Smooth muscle cell (in vitro differentiated cells): ENCODE measurements around the gene THOC7. TPM values are rescaled to one million over a fixed set of nuclear protein-coding genes. Genes with fewer than 3 reads are reported as not detected.

ENCODE experiments used
- DNase-seq: peaks from one replicate; lab custom pipeline; 2025; ENCODE audit not compliant: unreplicated experiment; lab: John Stamatoyannopoulos, UW
- H2AFZ ChIP-seq: fragments of 200-600 bp; sonication (generic); 2 replicates; pipeline ENCODE4 v1.6.0; 2016; ENCODE audit warnings: antibody characterized with exemption, low read depth, mild to moderate bottlenecking
- H3F3A ChIP-seq: fragments of 200-600 bp; sonication (generic); 2 replicates; pipeline ENCODE4 v1.6.0; 2017; ENCODE audit warnings: antibody characterized with exemption, low read depth
- H3K27ac ChIP-seq: fragments of 200-600 bp; sonication (generic); 2 replicates; pipeline ENCODE4 v1.5.1; 2016; ENCODE audit warnings: low read depth, mild to moderate bottlenecking
- H3K27me3 ChIP-seq: fragments of 200-600 bp; sonication (generic); 2 replicates; pipeline ENCODE4 v1.6.1; 2016; ENCODE audit warnings: low read depth, mild to moderate bottlenecking
- H3K36me3 ChIP-seq: fragments of 200-600 bp; sonication (generic); 2 replicates; pipeline ENCODE4 v1.5.1; 2016; ENCODE audit warnings: low read depth
- H3K4me1 ChIP-seq: fragments of 200-600 bp; sonication (generic); 2 replicates; pipeline ENCODE4 v1.5.1; 2016; ENCODE audit warnings: low read depth
- H3K4me2 ChIP-seq: fragments of 200-600 bp; sonication (generic); 2 replicates; pipeline ENCODE4 v1.6.0; 2016; ENCODE audit warnings: mild to moderate bottlenecking
- H3K4me3 ChIP-seq: fragments of 200-600 bp; sonication (generic); 2 replicates; pipeline ENCODE4 v1.5.1; 2016; ENCODE audit warnings: mild to moderate bottlenecking
- H3K79me2 ChIP-seq: fragments of 200-600 bp; sonication (generic); 2 replicates; pipeline ENCODE4 v1.6.0; 2016; ENCODE audit warnings: low read depth, mild to moderate bottlenecking
- H3K9ac ChIP-seq: fragments of 200-600 bp; sonication (generic); 2 replicates; pipeline ENCODE4 v1.6.0; 2016; ENCODE audit warnings: low read depth
- H3K9me3 ChIP-seq: fragments of 200-600 bp; sonication (generic); replicated peaks from 2 replicates; pipeline ENCODE4 v1.5.1; 2016; ENCODE audit warnings: low read depth
- H4K20me1 ChIP-seq: fragments of 200-600 bp; sonication (generic); 2 replicates; pipeline ENCODE4 v1.6.0; 2016; ENCODE audit warnings: low read depth
- WGBS: methylation state at CpG from one replicate; pipeline ENCODE4 v1.1.7; 2016; ENCODE audit warnings: low lambda C conversion rate; 5-methylcytosine and 5-hydroxymethylcytosine counted together
- polyA plus RNA-seq: library from polyadenylated mRNA; unstranded; fragments of >200 nt; fragmentation: Nextera tagmentation; extraction: Ambion mirVana; gene quantifications from 2 replicates; pipeline ENCODE4 v1.2.1, GENCODE V29; 2016
- total RNA-seq: library from RNA; depleted of rRNA; stranded (reverse); fragments of >200 nt; gene quantifications from 2 replicates; pipeline ENCODE4 v1.2.3, GENCODE V29; 2014
- TF ChIP-seq, protein P1 (sequence below): fragments of 200-600 bp; sonication (generic); IDR thresholded peaks from 2 replicates; pipeline ENCODE4 v1.5.1; 2017; ENCODE audit warnings: borderline replicate concordance, mild to moderate bottlenecking, antibody characterized with exemption; ENCODE audit not compliant: insufficient read depth, poor library complexity, severe bottlenecking

THOC7 gene
- total and polyA plus RNA-seq, 2 experiments from 2014 or later = 57.3 to 59.9 TPM

DNA sequence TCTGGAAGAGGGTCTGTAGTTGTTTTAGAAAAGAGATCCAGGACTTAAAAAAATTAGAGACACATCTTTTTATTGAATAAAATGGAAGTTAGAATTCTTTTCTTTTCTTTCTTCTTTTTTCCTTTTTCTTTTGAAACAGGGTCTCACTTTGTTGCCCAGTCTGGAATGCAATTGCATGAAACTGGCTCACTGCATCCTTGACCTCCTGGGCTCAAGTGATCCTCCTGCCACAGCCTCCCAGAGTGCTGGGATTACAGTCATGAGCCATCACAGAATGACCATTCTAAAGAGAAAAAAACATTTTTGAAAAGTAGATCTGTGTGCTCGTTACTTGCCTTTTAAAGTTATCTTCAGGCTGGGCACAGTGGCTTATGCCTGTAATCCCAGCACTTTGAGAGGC is 3.6 kb upstream of the THOC7 start:
- peaks cover 30% of the 10 kb centered on the region for H4K20me1 ChIP-seq
- H3K9ac ChIP-seq = no peak overlapping the region
- no peaks in the 10 kb centered on the region for H3K36me3 ChIP-seq
- no peak for DNase-seq
- H3K4me1 ChIP-seq = peaks cover 6% of the 10 kb centered on the region
- no peak overlapping the region for H3K27ac ChIP-seq
- TF ChIP-seq, protein P1, sequence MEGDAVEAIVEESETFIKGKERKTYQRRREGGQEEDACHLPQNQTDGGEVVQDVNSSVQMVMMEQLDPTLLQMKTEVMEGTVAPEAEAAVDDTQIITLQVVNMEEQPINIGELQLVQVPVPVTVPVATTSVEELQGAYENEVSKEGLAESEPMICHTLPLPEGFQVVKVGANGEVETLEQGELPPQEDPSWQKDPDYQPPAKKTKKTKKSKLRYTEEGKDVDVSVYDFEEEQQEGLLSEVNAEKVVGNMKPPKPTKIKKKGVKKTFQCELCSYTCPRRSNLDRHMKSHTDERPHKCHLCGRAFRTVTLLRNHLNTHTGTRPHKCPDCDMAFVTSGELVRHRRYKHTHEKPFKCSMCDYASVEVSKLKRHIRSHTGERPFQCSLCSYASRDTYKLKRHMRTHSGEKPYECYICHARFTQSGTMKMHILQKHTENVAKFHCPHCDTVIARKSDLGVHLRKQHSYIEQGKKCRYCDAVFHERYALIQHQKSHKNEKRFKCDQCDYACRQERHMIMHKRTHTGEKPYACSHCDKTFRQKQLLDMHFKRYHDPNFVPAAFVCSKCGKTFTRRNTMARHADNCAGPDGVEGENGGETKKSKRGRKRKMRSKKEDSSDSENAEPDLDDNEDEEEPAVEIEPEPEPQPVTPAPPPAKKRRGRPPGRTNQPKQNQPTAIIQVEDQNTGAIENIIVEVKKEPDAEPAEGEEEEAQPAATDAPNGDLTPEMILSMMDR = no peak
- no peaks in the 10 kb centered on the region for H3F3A ChIP-seq
- no peak overlapping the region for H2AFZ ChIP-seq
- H3K4me3 ChIP-seq = no peak overlapping the region
- WGBS = 86% methylated on average over 1 of the region's 1 CpG
- peaks cover 56% of the 10 kb centered on the region for H3K79me2 ChIP-seq
- no peaks in the 10 kb centered on the region for H3K27me3 ChIP-seq
- H3K9me3 ChIP-seq = no peaks in the 10 kb centered on the region
- no peak overlapping the region for H3K4me2 ChIP-seq

DNA sequence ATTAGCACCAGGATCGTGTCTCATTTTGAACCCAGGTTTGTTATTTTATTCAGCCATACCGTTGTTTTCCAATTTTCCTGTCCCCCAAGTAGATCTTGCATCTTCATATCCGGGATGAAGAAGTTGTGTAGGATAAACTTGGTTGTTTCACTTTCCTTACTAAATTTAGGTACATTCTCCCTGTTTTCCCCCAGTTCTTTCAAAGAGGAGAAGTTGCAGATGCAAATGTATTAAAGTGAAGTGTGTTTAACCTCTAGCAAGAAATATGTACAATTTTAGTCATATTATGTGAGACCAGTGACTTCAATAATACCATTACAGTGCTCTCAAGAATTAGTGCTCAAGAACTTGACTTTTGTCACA is 1.3 kb upstream of the THOC7 start:
- peak overlapping the region; percentile 80 for H3K9ac ChIP-seq
- TF ChIP-seq, protein P1 = no peak
- H3K4me2 ChIP-seq = peak overlapping the region; percentile 94
- no peaks in the 10 kb centered on the region for H3K9me3 ChIP-seq
- no peaks in the 10 kb centered on the region for H3K27me3 ChIP-seq
- H3K27ac ChIP-seq = no peak overlapping the region
- no peaks in the 10 kb centered on the region for H3K36me3 ChIP-seq
- H3F3A ChIP-seq = no peaks in the 10 kb centered on the region
- peaks cover 61% of the 10 kb centered on the region for H3K79me2 ChIP-seq
- H3K4me1 ChIP-seq = peaks cover 6% of the 10 kb centered on the region
- peak overlapping the region; percentile 90 for H2AFZ ChIP-seq
- peak overlapping the region; percentile 90 for H3K4me3 ChIP-seq
- DNase-seq = no peak
- 32% methylated on average over 3 of the region's 3 CpGs for WGBS
- peaks cover 14% of the 10 kb centered on the region for H4K20me1 ChIP-seq

DNA sequence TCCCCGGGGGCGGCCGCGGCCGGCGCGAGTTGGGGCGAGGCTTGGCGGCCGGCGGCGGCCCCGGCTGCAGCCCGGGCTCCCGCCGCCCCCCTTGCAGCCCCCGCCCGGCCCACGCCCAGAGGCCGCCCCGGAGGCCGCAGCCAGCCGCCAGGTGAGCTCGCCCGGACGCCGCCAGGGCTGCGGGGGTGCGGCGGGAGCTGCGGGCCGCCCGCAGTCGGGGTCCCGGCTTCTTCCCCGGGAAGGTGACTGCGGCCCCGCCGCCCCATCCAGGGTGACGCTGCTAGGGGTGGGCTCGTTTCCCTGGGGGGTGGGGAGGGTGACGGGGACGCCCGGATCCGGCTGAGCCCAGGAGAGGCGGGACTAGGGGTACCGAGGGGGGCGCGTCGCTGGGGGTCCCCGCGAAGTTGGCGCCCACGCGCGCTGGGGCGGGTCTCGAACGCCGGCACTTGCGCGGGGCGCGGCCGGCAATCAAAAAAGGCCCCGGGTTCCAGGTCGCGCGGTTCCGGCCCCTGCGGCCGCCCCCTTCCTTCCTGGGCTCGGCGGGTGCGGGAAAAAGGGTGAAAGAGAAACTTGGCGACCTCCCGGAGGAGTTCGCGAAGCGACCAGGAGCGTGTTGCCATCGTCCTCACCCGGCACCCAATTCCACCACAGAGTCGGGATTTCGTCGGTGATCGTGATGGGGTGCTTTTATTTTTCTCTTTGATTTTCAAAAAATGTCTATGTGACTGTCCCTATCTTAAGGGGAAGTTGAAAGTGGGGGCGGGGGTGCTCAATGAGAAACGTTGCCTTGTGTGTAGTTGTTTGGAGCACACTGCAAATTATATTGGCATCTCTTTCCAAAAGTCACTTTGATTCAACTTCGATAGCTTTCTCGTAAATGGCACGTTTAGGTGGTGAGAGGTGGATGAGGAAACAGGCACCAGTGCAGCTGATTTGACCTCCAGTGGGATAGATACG is 681 bp upstream of the THOC7 start:
- Histone ChIP-seq H3K4me3 (peak overlapping the region; percentile 90), H3K9ac (peak overlapping the region; percentile 80), H3K27me3 (no peaks in the 10 kb centered on the region), H3K9me3 (no peaks in the 10 kb centered on the region), H3K4me1 (peaks cover 6% of the 10 kb centered on the region), H4K20me1 (peaks cover 8% of the 10 kb centered on the region), H3F3A (no peaks in the 10 kb centered on the region), H3K27ac (no peak overlapping the region), H3K36me3 (no peaks in the 10 kb centered on the region), H2AFZ (peak overlapping the region; percentile 90), H3K4me2 (peak overlapping the region; percentile 94), H3K79me2 (peaks cover 64% of the 10 kb centered on the region)
- TF ChIP-seq, protein P1 = no peak
- peak; percentile 4 for DNase-seq
- WGBS = 2% methylated on average over 65 of the region's 93 CpGs

DNA sequence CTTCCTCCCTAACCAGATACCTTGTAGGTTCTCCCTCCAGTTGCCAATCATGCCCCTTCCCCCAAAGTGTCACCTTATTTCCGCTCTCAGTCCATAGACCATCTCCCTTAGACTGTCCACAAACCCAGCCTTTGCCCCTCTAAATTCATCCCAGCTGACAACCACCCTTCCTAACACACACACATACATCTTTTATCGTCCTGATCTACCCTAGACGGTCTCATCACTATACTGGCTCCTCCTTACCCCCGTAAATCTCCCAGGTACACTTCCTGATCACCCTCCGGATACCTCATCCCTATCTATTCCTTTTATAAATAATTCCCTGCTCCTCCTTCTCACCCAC is 828 bp downstream of the THOC7 start:
- TF ChIP-seq, protein P1 = no peak
- H2AFZ ChIP-seq = peak overlapping the region; percentile 94
- H3K79me2 ChIP-seq = peaks cover 68% of the 10 kb centered on the region
- 25% methylated on average over 5 of the region's 5 CpGs for WGBS
- H3K4me1 ChIP-seq = peaks cover 6% of the 10 kb centered on the region
- no peak overlapping the region for H3K27ac ChIP-seq
- no peak for DNase-seq
- no peaks in the 10 kb centered on the region for H3K27me3 ChIP-seq
- H3F3A ChIP-seq = no peaks in the 10 kb centered on the region
- peak overlapping the region; percentile 79 for H3K4me3 ChIP-seq
- peak overlapping the region; percentile 89 for H3K4me2 ChIP-seq
- peaks cover 13% of the 10 kb centered on the region for H4K20me1 ChIP-seq
- H3K36me3 ChIP-seq = no peaks in the 10 kb centered on the region
- peak overlapping the region; percentile 93 for H3K9ac ChIP-seq
- H3K9me3 ChIP-seq = no peaks in the 10 kb centered on the region
